Omental fat pad (tissue), 4 donors: Measurements from ENCODE around the gene HSPG2. TPM values are rescaled to one million over a fixed set of nuclear protein-coding genes. Genes with fewer than 3 reads are reported as not detected.
"Not testable (repeated sequence)": the region's sequence is repeated elsewhere in the genome, so short reads cannot be mapped to it uniquely, and the experiment has no call there.

Experiments used
- ATAC-seq: fragments of 150-250 bp; one replicate; pipeline ENCODE4 v1.9.1; 2016; ENCODE audit warnings: mild to moderate bottlenecking, moderate library complexity; ENCODE audit not compliant: low FRiP score
- DNase-seq: peaks from one replicate; pipeline ENCODE4 v3.0.0-alpha.2; 2019; ENCODE audit warnings: low spot score
- CTCF ChIP-seq, 3 donors: fragments of 450-650 bp; IDR thresholded peaks; one replicate each; pipeline ENCODE4 v1.5.1; 2016 to 2017; ENCODE audit warnings: antibody characterized with exemption in 3 of 3, mild to moderate bottlenecking in 3 of 3, moderate library complexity in 2 of 3
- total RNA-seq, 4 donors: library from RNA; depleted of rRNA; stranded (reverse); fragments of >200 nt; gene quantifications; one replicate each; pipeline ENCODE4 v1.1.0, GENCODE V29; 2016

The HSPG2 gene
- total RNA-seq, 4 donors from 2014 or later, result 66.0 to 496 (median 198) TPM

- no peak for TF ChIP-seq CTCF (IDR thresholded peaks at IDR 0.05)
- ATAC-seq, result no peak
- DNase-seq, result no peak
Measured at GRCh38 chr1:21781815-21782348, 155.2 kb downstream of the HSPG2 start.

- TF ChIP-seq CTCF (IDR thresholded peaks at IDR 0.05), result no peak
- no peak for DNase-seq
Measured at GRCh38 chr1:21779613-21780521, 157.2 kb downstream of the HSPG2 start.

GRCh38 chr1:21778405-21778727 lies 158.7 kb downstream of the HSPG2 start:
- TF ChIP-seq CTCF (IDR thresholded peaks at IDR 0.05), result no peak
- DNase-seq (no peak), ATAC-seq (no peak)

More at GRCh38 chr1:21779613-21780521, 157.2 kb downstream of the HSPG2 start:
- no peak for ATAC-seq

- not testable (repeated sequence) for ATAC-seq, DNase-seq
Measured at GRCh38 chr1:21776925-21777324, 160.2 kb downstream of the HSPG2 start.

GRCh38 chr1:21775985-21776562 lies 161.0 kb downstream of the HSPG2 start:
- no peak for ATAC-seq
- DNase-seq, result no peak
- no peak for TF ChIP-seq CTCF (IDR thresholded peaks at IDR 0.05)

GRCh38 chr1:21775550-21775914 lies 161.6 kb downstream of the HSPG2 start:
- TF ChIP-seq CTCF (IDR thresholded peaks at IDR 0.05), result no peak
- DNase-seq (no peak), ATAC-seq (no peak)

- no peak for DNase-seq
- TF ChIP-seq CTCF (IDR thresholded peaks at IDR 0.05), result no peak
- no peak for ATAC-seq
Measured at GRCh38 chr1:21774835-21775549, 162.1 kb downstream of the HSPG2 start.
